NCI-H1436 (cell line): Measurements from ENCODE around the gene SIGLEC10.
"Not testable (repeated sequence)": the region's sequence is repeated elsewhere in the genome, so short reads cannot be mapped to it uniquely, and the experiment has no call there.

Experiments used
- DNase-seq: peaks from one replicate; lab custom pipeline; 2025; lab: John Stamatoyannopoulos, UW

SIGLEC10 gene, protein sequence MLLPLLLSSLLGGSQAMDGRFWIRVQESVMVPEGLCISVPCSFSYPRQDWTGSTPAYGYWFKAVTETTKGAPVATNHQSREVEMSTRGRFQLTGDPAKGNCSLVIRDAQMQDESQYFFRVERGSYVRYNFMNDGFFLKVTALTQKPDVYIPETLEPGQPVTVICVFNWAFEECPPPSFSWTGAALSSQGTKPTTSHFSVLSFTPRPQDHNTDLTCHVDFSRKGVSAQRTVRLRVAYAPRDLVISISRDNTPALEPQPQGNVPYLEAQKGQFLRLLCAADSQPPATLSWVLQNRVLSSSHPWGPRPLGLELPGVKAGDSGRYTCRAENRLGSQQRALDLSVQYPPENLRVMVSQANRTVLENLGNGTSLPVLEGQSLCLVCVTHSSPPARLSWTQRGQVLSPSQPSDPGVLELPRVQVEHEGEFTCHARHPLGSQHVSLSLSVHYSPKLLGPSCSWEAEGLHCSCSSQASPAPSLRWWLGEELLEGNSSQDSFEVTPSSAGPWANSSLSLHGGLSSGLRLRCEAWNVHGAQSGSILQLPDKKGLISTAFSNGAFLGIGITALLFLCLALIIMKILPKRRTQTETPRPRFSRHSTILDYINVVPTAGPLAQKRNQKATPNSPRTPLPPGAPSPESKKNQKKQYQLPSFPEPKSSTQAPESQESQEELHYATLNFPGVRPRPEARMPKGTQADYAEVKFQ

DNA sequence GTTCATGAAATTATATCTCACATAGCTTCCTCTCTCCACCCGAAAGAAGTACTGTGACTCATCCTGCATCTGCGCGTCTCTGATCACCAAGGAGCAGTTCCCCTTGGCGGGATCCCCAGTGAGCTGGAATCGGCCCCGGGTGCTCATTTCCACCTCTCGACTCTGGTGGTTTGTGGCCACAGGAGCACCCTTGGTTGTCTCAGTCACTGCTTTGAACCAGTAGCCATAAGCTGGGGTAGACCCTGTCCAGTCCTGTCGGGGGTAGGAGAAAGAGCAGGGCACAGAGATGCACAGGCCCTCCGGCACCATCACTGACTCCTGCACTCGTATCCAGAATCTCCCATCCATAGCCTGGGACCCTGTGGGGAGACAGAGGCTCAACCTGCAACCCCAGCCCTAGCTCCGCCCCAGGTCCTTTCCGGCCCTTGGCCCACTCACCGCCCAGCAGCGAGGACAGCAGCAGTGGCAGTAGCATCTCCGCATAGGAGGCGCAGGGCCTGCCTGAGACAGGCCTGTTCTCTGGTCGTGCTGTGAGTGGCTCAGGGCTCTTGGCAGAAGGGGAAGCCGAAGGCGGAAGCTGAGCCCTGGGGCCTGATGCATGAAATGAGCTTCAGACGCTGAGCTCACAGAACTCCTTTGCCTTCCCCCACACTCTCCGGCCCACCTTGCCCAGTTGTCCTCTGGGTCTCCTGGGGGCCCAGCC, at the start of gene SIGLEC10:
TSS of gene SIGLEC10 (minus strand) at position 536 of the 703 bp plus-strand sequence. CDS start at position 475, 61 bp downstream.
- no peak for DNase-seq

DNA sequence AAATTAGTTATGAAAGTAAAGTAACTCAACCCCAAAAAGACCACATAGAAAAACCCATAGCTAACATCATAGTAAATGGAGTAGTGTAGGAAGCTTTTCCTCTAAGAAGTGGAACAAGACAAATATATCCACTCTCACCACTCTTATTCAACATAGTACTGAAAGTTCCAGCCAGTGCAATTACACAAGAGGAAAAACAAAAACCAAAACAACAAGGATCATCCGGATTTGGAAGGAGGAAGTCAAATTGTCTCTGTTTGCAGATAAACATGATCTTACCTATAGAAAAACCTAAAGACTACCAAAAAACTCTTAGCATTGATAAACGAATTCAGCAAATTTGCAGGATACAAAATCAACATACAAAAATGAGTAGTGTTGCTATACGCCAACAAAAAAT, 49.3 kb upstream of the SIGLEC10 start:
- DNase-seq: no peak

DNA sequence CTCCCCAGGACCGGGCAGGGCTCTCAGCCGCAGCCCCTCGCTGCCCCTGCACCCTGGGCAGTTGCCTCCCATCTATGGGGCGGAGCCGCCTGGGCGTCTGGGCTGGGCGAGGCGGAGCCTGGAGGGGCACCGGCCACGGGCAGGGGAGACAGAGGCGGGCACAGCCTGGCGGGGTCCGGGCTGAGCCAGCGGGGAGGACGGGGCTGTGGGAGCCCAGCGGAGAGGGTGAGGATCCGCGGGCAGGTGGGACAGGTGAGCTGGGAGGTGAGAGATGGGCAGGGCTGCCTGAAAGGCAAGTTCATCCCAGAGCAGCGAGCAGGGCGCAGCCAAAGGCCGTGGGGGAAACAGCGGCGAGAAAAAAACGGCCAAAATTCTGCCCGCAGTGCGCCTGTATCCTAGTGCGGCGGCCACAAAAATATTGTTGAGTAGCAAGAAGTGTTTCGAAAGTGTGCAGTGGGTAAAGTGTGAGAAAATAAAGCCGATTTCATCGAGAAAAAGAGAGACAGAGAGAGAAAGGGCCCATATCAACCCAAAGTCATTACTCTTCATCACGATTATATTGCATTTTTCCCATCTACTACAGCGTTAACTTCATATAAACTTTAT, 46.6 kb upstream of the SIGLEC10 start:
- DNase-seq: not testable (repeated sequence)

DNA sequence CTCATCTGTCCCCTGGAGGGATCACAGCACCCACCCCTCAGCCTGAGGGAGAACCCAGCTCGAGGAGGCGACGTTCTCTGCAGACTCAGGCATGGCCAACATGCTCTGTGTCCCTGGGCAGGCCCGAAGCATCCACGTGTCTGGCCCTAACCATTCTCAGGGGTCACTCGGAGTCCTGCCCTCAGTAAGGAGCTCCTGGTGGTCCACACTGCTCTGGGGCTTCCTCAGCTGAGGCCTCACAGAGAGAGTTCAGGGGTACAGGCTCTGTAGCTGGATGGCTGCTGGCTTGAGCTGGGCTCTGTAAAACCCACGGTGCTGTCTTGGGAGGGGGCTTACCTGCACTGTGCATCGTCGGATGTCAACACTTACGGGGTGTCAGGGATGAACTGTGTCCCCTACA, 45.2 kb upstream of the SIGLEC10 start:
- DNase-seq: no peak

DNA sequence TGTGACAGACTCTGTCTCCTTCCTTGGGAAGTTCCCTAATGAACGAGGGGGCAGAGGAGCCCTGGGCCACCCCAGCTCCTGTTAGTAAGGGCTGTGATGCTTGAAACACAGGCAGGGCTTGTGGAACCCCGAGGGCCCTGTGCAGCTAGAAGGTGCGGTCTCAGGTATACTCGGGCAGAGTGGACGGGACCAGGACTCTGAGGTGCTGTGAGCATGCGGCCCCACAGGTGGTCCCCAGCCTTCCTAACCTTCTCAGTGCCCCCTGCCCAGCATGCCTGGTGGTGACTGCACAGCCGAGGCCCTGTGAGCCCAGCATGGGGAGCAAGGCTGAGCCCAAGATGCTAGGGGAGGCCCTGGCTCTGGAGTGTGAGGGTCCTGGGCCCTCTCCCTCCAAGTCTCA, 44.8 kb upstream of the SIGLEC10 start:
- DNase-seq: no peak

DNA sequence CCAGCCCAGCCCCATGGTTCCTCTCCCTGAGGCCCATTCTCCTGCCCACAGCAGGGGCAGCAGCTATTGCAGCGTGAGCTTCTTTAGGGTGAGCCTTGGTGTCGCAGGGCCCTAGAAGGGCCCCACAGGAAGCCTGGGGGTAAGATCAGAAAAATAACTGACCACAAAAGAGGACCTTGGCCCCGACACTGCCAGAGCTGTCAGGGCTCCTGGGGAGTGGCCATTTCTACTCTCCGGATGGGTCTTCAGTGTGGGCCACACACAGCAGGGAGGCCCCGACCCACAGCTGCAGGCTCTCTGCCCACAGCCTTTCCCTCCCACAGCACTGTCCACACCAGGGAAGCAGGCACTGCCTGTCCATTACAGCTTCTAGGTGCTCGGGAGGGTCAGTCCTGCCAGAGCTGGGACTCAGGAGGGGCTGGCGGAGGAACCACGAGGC, 44.3 kb upstream of the SIGLEC10 start:
- DNase-seq: no peak

DNA sequence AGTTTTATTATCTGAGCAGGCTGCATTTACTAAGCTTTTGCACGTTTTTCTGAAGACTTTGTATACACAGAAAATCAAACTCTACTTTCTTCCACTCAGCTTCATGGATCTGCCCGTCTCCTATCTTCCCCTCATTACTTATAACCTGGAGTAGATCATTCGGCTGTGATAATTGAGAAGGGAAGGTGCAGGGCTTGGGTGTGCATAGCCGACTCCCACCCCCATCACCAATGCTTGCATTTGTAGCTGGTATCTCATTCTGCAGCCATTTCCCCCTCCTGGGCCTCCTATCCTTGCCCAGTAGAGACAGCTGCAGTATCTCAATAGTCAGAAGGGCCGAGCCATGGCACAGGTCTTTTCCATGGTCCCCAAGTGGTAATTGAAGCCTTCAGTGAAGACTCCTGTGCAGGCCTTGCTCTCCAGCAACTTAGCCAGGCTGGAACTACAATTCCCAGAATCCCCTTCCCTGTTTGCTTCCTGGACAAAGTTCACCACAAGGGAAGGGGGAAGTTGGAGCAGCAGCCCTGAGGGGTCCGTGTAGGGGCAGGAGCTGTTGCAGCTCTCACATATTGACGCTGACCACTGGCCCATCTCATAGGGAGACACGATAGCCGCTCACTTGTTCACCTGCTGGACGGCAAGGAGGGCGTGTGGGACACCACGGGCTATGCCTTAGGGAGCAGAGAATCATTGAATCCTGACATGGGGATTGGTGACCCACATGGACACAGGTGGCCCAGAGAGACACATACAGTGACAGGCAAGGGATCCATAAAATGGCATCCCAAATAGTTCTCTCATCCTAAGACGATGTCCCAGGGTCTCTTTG, 42.9 kb upstream of the SIGLEC10 start:
- no peak for DNase-seq

DNA sequence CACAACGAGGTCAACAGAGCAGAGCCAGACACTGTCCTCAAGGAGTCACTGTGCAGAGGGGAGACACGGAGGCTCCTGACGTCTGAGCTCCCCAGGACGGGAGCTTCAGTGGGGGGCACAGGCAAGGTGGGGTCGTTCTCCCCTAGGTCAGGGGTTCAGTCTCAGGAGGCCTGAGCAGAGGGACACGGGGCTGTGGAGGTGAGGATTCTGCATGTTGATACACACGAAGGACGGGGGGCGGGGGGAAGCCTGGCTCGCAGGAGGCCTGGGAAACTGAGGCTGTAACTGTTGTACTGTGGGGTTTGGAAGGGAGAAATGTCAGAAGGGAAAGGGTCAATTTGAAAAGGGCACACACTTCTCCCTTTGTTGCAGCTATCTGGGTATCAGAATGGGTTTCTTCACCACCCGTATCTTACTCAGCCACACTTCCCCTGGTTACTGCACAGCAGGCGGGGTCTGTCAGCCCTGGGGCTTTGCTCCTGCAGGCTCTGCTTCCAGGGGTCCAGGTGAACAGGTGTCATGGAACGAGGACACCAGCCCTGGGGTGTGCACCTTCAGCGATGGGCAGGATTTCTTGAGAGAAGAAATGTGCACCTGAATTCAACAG, 41.6 kb upstream of the SIGLEC10 start:
- DNase-seq: no peak

DNA sequence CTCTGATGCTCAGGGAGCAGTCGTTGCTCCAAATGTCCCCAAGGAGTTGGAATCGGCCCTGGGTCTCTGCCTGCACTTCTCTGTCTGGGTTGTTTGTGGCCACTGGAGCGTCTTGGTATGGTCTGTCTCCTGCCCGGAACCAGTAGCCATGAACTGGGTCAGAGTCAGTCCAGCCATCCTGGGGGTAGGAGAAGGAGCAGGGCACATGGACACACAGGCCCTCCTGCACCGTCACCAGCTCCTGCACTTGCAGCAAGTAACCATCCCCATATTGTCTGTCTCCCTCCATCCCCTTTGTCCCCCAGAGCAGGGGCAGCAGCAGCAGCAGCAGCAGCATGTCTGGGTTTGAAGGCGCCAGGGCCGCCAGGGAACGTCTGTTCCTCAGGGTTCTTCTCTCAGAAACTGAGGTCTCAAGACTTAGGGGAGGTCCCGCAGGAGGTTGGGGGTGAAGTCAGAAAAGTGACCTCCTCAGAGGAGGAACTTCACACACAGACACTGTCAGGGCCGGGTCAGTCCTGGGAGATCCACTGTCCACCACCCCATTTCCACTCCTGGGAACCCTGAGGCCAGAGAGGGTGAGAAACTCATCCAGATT, 40.7 kb upstream of the SIGLEC10 start, which contains the start of gene SIGLEC8:
TSS of gene SIGLEC8 (minus strand) at position 404 of the 595 bp plus-strand sequence. CDS start at position 337, 67 bp downstream.
- no peak for DNase-seq

DNA sequence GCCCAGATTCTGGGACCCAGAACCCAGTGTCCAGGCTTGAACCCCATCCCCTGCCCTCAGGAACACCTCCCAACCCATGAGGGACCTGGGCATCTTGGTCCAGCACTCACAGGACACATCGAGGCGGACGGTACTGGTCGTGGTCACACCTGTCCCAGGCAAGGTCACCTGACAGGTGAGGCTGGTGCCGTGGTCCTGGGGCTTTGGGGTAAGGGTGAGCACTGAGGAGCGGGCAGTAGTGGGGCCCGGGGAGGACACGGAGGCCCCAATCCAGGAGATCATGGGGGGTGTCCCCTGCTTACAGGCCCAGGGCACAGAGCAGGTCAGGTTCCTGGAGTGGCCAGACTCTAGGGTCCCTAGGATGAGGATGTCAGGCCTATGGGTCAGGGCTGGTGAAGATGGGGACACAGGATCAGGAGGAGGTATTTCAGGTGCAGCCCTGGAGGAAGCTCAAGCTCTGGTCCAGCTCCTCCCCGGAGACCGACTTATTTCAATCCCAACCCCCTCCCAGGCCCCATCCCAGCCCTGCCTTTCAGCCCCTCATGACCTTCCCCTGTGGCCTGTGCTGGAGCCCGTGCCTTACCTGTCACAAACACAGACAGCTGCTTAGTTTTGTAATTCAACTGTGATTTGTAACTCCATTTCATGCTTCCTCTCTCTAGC, 40.0 kb upstream of the SIGLEC10 start:
- no peak for DNase-seq

DNA sequence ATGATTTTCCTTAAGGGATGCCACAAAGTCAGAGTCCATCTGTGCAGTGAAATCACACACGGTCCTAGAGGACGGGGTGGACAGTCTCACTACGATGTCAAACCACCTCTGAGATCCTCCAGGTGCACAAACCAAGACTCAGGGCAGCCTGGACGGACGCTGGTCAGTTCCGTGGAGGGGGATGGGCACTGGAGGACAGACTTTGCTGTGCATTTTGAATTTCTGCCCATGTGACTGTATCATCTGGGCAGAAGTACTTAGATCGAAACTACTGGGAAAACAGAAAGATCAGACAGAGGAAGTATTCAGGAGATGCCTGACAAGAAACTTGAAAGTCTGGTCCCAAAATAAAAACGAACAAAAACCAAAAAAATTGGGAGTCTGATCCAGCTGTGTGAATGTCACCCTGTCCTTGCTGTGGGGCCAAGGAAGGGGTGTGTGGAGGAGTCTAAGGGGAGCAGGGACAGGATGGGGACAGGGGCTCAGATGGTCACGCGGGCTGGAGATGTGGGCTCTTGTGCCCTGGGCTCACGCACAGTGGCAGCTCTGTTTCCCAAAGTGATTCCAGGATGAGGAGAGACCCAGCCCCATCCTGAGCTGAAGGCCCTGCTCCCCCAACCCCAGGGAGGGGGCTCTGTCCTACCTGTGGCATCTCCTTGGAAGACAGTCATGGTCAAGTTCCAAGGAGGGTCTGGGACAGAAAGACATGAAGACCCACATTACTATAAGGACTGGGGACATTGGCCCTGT, 39.3 kb upstream of the SIGLEC10 start:
- no peak for DNase-seq

DNA sequence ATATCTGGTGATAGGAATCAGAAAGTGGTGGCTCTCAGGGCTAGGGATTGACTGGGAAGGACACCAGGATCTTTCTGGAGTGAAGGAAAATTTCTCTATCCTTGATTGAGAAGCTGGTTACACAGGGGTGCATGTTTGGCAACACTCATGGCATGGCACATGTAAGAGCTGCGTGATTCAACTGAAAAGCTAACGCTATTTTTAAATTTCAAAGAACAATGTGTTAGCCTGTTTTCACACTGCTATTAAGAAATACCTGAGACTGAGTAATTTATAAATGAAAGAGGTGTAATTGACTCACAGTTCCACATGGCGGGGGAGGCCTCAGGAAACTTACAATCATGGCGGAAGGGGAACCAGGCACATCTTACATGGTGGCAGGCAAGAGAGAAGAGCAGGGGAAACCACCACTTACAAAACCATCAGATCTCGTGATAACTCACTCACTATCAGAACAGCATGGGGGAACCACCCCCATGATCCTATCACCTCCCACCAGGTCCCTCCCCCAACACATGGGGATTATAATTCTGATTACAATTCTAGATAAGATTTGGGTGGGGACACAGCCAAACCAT, 33.4 kb upstream of the SIGLEC10 start:
- DNase-seq: no peak

DNA sequence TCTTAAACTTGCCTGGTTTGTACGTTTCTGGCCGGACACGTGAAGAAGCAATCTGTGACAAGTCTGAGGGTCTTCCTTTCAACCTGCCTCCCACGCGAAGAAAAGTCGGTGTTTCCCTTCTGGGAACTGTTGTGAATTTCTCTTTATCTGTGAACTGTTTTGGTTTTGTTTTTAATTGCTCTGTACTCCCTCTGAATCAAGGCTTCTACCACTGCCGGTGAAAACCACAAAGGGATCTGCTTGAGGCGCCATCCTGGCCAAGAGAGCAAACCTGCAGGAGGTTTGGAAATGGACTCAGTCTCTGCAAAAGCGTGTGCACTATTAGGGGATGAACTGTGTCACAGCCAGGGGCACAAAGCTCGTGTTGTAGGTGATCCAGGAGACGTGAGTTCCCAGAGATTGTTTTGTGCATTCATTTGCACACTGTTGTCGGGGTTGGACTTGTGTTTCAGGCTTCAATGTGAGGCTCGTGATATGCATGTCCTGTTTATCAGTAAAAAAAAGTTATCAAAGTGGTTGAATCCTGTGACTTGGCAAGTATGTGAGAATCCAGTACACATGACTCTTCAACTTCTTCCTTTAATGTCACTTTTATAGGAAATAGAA, 31.1 kb upstream of the SIGLEC10 start:
- DNase-seq: no peak

DNA sequence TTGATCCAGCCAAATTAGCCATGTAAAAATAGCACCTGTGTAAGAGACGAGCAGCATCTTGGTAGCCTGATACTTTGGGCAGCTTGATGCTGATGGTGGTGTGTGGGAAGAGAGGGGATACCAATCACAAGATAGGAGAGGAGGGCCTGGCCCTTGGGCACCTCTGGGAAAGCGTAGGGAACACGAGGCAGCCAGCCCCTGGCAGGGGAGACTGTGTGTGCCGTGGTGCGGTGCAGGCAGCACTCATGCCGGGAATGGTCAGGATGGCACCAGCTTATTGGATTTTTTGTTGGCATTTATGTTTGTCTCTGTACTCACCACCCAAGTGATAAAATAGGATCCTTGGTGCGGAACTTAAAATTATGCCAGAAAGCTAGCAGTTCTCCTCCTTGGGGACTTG, 30.6 kb upstream of the SIGLEC10 start:
- DNase-seq: no peak

DNA sequence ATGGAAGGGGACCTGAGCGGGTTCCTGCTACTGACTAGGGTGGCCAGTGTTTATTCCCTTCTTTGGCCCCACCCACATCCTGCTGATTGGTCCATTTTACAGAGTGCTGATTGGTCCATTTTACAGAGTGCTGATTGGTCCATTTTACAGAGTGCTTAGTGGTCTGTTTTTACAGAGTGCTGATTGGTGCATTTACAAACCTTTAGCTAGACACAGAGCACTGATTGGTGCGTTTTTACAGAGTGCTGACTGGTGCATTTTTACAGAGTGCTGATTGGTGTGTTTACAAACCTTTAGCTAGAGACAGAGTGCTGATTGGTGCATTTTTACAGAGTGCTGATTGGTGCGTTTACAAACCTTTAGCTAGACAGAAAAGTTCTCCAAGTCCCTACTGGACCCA, 30.1 kb upstream of the SIGLEC10 start:
- not testable (repeated sequence) for DNase-seq

DNA sequence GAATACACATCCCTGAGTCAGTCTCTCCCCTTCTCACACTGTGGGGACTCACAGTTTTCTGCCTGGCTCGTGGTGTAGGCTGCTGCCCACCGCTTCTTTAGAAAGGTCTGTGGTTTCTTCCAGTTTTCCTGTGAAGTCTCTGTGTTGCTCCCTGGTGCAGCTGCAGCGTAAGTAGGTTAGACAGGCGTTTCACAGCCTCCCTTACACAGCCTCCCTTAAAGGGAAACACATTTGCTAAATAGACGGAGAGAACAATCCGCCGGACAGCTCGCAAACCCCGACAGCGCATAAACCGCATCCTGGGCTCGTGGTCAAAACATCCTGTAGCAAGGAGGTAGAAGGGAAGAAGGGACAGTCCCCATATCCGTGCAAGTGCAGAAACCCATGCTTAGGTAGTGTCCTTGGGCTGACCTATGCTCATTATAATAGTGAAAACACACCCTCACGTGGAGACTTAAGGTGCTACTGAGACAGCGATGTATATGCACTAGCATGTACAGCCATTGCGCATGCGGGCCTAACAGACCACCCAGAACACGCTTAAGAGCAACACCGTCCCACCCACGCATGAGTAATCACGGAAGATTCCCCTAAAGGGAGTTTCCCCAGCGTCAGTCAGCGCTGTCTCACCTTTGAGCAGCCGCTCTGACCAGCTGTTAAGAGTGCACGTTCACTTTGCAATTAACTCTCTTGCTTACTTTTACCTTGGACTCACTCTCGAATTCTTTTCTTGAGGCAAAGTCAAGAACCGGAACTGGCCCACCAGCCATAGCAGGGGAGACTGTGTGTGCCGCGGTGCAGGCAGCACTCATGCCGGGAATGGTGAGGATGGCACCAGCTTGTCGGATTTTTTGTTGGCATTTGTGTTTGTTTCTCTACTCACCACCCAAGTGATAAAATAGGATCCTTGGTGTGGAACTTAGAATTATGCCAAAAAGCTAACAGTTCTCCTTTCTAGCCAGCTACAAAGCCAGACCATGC, 24.3 kb upstream of the SIGLEC10 start:
- DNase-seq: no peak

DNA sequence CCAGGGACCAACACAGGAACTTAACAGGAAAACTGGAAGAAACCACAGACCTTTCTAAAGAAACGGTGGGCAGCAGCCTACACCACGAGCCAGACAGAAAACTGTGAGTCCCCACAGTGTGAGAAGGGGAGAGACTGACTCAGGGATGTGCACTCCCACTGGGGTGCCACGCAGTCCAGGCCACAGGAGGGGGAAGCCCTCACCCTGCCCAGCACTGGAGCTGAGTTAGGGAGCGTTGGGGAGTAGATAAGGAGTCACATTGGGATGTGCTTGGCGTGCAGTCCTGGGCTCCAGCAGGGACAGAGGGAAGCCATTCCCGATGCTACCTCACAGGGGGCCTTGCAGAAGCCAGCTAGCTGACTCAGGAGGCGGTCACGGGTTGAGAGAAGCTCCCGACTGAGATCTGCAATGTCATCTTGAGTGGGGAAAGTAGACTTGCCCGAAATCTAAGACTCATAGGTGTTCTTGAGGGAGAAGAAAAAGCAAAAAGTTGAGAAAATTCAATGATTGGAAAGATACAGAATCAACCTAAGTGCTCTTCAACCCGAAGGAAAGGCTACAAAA, 23.5 kb upstream of the SIGLEC10 start:
- DNase-seq: no peak
